Stimulated activated CD4-positive, alpha-beta T cell treated with anti-CD3 and anti-CD28 coated beads, TNF-alpha, amount 100 ng/mL, for 4 hours (primary cell): ENCODE data around the gene CCDC74A.
"Not testable (repeated sequence)": the region's sequence is repeated elsewhere in the genome, so short reads cannot be mapped to it uniquely, and the experiment has no call there.

Source experiments
- DNase-seq, 3 experiments: peaks; one replicate each; pipeline ENCODE4 v3.0.0-alpha.2; 2020; ENCODE audit warnings: low read depth in 3 of 3

CCDC74A gene

DNA sequence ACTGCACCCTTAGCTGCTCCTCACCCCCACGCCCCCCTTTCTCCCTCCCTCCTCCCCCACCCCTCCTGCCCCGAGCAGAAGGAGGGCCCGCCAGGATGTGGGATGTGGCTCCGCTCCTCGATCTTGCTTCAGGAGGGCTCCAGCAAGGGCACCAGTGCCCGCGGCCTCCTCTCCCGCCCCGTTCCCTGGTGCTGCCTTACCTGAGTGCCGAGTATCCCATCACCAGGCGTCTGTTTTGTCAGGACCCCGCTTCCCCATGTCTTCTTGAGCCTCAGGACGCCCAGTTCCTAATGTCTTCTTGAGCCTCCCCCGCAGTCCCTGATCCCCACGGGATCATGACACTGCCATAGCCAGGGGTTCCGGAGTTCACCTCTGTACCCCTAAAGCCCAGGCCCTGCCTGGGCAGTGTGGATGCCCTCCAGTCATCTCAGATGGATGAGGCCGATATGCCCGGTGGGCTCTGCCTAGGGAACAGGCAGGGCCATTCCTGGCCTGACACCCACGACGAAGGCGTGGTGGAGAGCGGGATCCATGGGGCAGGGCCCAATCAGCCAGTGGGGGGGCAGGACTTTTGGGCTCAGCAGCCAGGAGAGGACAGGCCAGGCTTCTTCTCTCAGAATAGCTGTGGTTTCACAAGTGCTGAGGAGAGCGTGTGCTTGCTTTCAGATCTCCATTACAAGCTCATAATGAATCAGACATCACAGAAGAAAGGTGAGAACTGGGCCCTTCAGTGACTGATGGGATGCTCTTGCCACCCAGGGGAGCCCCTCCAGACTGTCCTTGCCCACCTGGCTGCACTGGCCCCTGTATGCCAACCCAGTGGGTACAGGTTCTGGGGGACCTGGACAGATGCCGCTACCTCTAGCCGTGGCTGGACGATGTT is 1.5 kb downstream of the CCDC74A start:
- DNase-seq, result not testable (repeated sequence)

DNA sequence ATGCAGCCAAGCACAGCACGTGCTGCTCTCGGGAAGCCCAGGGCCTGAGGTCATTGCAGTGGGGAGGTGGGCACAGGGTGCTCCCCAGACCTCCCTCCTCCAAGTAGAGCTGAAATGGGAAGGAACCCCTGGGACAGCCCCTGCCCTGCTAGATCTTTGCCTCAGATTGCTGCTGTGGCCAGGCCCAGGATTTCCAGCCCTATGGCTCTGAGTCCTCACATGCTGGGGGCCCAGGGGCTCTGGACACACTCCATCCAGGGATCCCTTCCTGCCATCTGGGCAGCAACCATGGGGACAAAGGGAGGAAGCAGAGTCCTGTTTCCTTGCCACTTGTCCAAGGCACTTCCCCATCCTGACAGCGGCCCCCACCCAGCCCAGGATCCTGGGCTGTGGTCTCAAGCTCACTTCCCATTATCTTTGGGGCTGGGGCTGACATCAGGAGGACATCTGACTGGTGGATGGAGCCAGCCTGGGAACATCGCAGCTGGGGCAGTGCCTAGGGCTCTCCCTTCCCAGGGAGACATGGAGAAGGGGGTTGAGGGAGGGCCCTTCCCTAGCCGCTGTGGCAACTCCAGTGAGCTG is 2.3 kb downstream of the CCDC74A start:
- DNase-seq, result not testable (repeated sequence)

DNA sequence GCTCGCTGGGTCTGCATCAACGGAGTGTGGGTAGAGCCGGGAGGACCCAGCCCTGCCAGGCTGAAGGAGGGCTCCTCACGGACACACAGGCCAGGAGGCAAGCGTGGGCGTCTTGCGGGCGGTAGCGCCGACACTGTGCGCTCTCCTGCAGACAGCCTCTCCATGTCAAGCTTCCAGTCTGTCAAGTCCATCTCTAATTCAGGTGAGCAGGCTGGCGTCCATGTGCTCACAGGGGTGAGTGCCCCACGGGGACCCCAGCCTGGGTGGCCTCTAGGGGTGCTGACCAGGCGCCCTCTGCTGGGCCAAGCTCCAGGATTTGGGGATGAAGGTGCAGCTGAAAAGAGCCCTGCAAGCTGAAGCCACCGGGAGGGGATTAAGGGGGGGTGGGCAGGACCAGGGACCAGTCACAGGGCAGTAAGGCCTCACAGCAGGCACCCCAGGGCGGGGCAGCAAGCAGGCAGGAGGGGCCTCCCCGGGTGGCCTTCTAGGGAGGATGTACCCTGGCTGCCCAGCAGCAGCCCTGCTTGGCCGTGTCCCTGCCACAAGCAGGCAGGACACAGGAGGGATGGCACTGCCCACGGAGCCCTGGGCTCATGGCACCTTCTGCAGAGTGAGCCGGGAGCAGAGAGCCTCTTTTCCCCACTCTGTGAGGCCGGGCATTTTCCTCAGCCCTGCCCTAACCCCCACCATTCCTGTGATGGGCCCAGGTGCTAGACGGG is 3.1 kb downstream of the CCDC74A start:
- DNase-seq, result not testable (repeated sequence)

DNA sequence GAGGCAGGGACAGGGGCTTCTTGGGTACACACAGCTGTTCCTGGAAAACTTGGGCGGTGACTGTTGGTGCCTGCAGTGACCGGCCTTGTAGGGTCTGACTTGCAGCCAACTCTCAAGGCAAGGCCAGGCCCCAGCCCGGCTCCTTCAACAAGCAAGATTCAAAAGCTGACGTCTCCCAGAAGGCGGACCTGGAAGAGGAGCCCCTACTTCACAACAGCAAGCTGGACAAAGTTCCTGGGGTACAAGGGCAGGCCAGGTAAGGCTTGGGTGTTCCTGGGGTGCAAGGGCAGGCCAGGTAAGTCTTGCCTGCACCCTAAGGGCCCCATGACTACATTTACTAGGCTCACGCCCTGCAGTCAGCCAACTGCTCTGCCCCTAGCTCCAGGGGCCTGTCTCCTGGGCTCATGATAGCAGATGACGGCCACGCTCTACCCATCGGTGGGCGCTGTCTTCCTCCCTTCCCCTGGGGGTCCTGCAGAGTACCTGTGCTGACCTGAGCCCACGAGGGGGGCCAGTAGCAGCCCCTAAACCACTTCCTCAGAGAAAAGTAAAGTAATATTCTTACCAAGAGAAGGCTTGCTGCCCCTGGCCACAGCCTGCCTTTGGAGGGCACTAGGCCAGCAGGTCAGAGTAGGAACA is 4.0 kb downstream of the CCDC74A start:
- DNase-seq, result not testable (repeated sequence)

DNA sequence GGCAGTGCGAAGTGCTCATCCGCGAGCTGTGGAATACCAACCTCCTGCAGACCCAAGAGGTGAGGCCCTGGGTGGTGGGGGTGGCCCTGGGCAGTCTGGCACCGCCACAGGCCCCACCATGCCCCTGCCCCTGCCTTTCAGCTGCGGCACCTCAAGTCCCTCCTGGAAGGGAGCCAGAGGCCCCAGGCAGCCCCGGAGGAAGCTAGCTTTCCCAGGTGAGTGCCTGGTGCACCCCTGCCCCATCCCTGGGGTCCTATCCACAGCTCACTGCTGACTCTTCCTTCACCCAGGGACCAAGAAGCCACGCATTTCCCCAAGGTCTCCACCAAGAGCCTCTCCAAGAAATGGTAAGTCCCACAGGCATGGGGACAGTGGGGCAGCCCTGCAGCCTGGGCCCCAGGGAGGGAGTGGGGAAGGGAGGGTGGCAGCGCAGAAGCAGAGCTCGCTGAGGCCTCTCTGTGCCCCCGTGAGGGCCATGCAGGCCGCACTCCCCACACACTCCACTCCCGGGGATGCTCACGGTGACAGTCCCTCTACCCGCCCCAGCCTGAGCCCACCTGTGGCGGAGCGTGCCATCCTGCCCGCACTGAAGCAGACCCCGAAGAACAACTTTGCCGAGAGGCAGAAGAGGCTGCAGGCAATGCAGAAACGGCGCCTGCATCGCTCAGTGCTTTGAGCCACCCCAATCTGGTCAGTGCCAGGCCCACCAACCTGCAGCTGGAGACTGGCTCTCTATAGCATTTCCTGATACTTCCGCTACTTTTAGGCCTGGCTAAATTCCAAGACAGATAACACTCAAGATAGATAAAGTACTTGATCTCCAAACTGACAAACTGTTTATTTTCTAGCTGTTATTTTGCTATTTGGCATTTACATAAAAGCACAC is 5.3 kb downstream of the CCDC74A start:
- not testable (repeated sequence) for DNase-seq

DNA sequence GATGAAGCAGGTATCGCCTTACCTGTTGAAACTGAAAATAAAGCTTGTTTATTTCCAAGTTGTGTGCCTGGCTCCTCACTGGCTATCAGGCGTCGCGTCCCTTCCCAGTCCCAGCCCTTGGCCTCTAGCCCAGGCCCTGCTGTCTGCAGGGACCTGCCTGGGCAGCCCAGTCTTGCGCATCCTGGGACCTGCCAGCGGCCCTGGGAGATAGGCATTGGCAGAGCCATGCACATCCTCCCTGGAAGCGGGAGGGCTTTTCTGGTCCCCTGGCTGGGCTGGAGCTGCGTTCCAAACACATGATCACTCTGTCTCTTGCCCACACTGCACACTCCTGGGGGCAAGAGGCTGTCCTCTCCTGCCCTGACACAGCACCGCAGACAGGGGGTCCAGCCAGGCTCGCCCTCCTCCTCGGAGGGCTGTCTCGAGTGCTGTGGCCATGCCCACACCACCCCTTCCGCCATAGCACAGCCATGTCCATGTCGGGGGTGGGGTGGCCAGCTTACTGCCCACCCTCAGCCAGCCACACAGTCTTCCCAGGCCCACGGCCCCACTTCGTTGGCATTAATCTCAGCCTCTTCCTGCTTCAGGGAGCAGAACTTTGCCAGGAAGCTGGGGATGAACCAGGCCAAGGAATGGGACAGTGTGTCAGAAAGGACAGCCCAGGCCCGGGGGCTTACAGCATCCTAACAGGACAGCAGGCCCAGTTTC is 6.1 kb downstream of the CCDC74A start:
- not testable (repeated sequence) for DNase-seq

DNA sequence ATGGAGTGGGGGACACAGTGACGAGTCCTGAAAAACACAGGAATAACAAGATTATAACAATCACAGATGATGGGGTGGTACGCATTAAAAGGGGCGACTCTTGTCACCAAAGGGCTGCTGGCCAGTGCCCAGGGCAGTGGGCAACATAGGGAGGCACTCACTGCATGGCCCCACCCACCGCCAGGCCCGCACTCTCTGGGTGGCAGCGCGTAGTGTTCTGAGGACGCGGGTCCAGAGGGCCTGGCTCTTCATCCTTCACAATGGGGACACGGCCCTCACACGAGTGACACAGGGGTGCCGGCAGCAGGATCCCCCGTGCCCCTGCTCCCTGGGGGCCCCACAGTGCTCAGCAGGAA is 6.6 kb downstream of the CCDC74A start:
- DNase-seq, result not testable (repeated sequence)

DNA sequence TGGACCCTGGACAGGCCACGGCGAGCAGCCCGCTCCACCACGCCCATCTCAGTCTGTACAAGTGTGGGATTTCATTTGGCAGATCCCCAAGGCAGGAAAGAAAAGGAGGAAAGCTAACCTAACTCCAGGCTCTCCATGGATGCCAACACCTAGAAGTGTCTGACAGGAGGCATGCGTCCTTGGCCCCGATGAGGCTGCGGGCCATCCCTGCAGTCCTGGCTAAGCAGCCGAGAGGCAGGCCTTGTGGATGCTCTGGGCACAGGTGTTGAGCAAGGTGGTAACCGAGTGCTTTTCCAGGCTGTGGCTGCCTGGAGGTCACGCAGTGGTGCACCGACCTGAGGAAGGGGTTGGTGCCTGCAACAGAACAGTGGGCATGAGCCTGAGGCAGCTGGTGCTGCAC is 7.3 kb downstream of the CCDC74A start:
- DNase-seq, result not testable (repeated sequence)

DNA sequence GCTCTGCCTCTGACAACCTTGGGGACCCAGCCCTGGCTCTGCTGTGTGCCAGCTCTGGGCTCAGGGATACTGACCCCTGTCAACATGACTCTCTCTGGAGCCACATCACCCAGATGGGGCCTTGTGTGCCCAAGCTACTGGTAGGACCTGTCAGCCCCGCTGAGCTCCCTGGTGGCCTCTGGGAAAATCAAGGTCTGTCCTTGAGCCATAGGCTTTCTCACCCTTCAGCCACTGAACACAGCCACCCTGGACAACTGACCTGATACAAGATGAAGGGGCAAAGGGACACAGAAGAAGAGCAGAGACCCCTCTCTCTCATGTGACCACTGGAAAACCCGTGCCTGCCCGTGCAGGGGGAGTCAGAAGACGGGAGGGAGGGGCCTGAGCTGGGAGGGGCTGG is 7.8 kb downstream of the CCDC74A start:
- no peak for DNase-seq

DNA sequence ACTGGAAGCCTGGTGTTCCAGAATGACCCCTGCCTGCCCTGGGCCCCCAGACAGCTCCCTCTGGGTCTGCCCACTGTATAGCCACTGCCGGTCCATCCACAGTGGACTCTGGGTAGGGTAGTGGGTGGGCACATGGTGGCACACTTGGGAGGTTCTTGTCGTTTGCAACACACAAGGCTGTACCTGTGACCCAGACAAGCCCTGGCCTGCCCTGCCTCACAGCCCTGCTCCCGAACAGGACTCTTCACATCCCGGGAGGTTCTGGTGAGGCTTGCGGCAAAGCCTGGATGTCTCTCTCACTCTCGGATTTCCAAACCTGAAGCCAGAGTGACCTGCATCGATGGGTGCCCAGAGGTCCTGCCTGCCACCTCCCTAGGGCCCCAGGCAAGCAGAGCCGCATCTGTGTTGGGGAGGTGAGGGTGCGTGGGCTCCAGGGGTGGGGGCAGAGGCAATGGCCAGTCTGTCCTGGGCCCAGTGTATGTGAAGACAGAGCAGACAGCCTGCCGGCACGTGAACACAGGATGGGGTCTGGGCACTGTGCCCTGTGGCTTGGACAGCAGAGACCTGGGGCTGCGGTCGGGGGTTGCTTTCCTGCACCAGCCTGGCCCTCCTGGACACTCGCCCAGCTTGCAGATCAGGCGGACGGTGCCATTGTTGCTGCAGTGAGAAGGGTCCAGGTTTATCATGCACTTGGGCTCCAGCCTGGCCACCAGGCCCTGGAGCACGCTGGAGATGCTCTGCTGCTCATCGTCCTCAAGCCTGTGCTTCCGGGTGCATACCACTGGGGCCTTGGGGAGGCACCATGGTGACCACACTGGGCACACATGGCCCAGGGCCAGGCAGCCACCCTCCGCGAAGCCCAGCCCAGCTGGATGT is 8.5 kb downstream of the CCDC74A start:
- not testable (repeated sequence) for DNase-seq

DNA sequence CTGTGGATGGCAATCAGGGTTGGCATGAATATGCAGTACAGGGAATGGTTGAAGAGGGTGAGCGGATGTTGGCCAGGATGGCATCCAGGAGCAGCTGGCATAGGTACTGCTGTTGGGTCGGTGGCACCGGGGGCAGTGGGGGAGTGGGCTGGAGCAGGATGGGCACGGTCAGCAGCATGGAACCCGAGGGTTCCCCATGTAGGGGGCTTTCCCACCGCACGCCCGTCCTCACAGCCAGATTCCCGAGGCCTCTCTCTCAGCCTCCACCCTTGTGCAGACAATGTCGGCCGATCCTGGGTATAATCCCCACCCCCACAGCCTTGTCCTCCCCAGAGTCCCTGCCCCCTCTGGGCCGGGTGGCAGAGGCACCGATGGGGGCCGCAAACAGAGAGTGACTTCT is 9.2 kb downstream of the CCDC74A start:
- not testable (repeated sequence) for DNase-seq

DNA sequence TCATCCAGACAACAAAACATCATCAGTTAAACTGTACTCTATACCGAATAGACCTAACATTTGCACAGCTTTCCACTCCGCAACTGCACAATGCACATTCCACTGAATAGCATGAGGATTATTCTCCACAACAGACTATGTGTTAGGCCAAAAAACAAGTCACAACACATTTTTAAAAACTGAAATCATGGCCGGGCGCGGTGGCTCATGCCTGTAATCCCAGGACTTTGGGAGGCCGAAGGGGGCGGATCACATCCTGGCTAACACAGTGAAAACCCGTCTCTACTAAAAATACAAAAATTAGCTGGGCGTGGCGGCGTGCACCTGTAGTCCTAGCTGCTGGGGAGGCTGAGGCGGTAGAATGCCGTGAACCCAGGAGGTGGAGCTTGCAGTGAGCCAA is 11.2 kb downstream of the CCDC74A start:
- not testable (repeated sequence) for DNase-seq

DNA sequence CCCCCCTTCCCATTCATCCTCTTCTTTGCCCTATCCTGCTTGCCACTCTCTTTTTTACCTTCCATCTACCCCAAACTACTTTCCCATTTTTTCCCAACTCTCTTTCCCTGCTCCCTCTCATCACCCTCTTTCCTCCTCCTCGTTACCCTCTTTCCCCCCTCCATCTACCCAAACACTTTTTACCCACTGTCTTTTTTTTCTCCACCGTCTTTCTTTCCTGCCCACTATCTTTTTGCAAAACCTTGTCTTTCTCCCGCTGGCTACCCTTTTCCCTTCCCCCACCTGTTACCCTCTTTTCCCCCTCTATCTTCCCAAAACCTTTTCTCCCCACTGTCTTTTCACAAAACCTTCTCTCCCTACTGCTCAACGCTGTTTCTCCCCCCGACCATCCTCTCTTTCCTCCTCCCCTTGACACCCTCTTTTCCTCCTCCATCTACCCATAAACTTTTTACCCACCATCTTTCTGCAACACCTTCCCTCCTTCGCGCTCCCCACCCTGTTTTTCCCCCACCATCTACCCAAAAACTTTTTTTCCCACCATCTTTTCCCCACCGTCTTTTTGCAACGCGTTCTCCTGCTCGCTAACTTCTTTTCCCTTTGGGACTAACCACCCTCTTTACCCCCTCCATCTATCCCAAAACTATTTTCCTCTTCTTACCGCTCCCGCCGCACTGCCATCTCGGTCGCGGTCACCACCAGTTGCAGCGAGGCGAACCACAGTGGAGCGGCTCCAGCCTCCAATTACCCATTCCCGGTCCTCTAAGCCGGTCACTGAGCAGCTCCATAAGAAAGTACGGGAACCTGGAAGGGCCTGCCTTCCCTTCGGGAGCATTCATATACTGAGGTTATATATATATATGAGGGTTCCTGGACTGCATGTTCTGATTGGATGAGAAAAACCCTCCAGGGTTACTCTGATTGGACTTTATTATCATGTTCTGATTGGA is 15.0 kb downstream of the CCDC74A start:
- no peak for DNase-seq

DNA sequence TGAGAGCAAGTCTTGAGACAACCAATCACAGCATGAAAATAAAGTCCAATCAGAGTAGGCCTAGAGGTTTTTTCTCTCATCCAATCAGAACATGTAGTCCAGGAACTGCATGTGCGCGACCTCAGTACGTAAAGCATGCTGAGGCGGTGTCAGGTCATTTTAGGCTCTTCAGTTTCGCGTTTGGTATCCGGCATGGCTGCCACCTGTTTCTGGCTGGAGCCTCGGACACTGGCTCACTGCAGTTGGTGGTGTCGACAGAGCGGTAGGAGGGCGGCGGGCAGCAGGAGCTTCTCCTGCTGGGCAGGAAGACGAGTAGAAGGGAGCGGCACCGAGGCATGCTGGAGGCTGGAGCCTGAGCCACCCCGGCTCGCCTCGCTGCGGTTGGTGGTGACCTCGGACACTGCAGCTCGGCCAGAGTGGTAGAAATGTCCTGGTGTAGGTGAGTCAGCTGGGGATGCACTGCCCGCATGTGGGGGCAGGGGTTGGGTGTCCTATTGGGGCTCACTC is 15.8 kb downstream of the CCDC74A start:
- no peak for DNase-seq

DNA sequence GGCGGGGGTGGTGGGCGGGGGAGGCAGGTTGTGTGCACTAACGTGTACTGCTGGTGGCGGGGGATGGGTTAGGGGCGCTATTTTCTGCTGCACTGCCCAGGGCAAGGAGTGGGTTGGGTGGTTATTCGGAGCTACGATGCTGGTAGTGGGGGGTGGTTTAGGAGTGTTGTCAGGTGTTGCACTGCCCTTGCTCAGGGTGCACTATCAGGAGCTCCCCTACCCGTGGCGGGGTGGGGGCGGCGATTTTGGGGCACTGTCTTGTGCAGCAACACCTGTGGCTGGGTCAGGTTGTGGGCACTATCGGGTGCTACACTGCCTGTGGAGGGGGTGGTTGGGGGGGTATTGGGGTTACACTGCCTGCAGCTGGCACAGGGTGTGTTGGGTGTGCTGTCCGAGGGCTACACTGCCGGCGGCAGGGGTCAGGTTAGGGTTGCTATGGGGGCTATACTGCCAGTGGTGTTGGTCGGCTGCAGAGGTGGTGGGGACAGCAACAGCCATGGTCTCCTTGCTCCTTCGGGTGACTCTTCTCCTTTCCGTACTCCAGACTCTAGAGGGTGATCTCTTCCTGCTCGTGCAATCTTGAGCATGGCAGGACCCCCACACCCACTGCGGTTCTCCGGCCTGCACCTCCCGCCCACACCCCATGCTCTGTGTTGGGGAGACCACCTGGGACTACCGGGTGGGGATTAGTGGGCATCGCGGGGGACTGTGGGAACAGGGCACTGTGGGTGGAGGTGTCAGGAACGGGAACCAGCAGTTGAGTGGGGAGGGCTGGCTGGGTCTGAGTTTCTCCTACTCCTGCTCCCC is 16.5 kb downstream of the CCDC74A start:
- not testable (repeated sequence) for DNase-seq

DNA sequence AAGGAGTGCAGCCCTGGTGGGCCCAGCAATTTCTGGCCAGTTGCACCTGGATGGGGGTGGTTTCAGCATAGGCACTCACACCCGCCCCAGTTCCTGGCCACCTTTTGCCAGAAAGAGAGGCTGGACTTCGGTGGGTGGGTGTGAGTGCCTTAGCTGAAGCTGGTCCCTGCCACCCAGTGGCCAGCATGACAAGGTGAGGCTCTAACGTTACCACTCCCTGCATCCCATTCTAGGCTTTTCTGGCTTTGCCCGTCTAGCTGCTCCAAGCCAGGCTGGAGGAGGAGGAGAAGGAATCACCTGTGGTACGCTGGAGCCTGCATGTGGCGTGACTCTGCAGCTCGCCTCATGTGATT is 17.1 kb downstream of the CCDC74A start:
- not testable (repeated sequence) for DNase-seq

DNA sequence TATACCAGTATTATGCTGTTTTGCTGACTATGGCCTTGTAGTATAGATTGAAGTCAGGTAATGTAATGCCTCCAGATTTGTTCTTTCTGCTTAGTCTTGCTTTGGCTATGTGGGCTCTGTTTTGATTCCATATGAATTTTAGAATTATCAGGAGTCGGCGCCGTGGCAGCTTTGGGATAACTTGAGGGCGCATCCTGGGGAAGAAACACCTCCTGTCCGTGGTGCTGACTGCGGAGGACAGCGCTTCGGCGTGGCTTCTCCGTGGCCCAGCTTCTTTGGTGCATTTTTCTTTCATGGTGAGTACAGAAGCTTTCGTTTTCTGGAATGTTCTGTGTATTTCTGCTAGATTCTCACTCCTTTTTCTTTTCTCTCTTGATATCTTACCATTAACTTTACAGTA is 25.2 kb downstream of the CCDC74A start:
- no peak for DNase-seq
